ENCODE data around the gene MYH7B. TPM values are rescaled to one million over a fixed set of nuclear protein-coding genes. Genes with fewer than 3 reads are reported as not detected.

MYH7B gene
- total RNA-seq, 2 experiments from 2014 or later, result 0.70 to 0.79 TPM

DNA sequence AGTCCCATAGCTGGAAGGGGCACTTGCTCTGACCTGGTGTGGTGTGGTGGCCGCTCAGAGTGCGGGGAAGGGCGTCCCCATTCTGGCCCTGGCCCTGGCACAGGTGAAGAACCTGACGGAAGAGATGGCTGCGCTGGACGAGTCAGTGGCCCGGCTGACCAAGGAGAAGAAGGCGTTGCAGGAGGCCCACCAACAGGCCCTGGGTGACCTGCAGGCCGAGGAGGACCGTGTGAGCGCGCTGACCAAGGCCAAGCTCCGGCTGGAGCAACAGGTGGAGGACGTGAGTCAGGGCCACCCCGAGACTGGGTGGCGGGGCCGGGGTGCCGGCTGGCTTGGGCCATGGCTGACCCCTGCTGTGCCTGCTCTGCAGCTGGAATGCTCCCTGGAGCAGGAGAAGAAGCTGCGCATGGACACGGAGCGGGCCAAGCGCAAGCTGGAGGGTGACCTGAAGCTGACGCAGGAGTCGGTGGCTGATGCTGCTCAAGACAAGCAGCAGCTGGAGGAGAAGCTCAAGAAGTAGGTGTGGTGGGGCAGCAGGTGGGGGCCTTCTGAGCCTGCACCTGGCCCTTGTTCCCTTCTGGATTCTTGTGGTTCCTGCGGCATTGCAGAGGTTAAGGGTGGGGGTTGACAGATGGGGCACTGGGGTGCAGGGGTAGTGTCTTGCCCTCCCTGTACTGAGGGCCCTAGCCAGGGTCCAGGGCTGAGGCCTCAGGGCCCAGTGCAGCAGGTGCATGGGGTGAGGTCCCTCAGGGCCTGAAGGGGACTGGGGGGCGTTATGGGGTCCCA, 40.8 kb downstream of the MYH7B start:
- Histone ChIP-seq H3K79me2 (ENCODE audit: insufficient read depth, low read depth, low read length) (no peaks in the 10 kb centered on the region), H3K4me2 (ENCODE audit: low read length) (no peak overlapping the region), H3K27ac (ENCODE audit: low read depth, low read length, poor library complexity, severe bottlenecking) (no peak overlapping the region), H2AFZ (ENCODE audit: low read length) (no peak overlapping the region), H4K20me1 (ENCODE audit: insufficient read depth, low read length) (no peaks in the 10 kb centered on the region), H3K9me2 (ENCODE audit: insufficient read depth, low read length) (no peaks in the 10 kb centered on the region), H3K9me3 (ENCODE audit: low read length) (no peaks in the 10 kb centered on the region), H3K36me3 (ENCODE audit: insufficient read depth, low read length) (peaks cover 19% of the 10 kb centered on the region), H3K4me3 (ENCODE audit: low read depth, low read length, poor library complexity, severe bottlenecking) (no peak overlapping the region), H3K4me1 (ENCODE audit: insufficient read depth, low read length, poor library complexity, severe bottlenecking) (peaks cover 12% of the 10 kb centered on the region)
- intact Hi-C loops (cut with micrococcal nuclease; ENCODE audit: unreplicated experiment), result no loop called here
- ChIA-PET POLR2A (no interaction called here), CTCF (ENCODE audit: unreplicated experiment) (no interaction called here)
- TF ChIP-seq EZH2phosphoT487 (IDR thresholded peaks at IDR 0.05; ENCODE audit: borderline replicate concordance, low read depth, low read length), result no peak
- TF ChIP-seq, protein P1, sequence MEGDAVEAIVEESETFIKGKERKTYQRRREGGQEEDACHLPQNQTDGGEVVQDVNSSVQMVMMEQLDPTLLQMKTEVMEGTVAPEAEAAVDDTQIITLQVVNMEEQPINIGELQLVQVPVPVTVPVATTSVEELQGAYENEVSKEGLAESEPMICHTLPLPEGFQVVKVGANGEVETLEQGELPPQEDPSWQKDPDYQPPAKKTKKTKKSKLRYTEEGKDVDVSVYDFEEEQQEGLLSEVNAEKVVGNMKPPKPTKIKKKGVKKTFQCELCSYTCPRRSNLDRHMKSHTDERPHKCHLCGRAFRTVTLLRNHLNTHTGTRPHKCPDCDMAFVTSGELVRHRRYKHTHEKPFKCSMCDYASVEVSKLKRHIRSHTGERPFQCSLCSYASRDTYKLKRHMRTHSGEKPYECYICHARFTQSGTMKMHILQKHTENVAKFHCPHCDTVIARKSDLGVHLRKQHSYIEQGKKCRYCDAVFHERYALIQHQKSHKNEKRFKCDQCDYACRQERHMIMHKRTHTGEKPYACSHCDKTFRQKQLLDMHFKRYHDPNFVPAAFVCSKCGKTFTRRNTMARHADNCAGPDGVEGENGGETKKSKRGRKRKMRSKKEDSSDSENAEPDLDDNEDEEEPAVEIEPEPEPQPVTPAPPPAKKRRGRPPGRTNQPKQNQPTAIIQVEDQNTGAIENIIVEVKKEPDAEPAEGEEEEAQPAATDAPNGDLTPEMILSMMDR (conservative IDR thresholded peaks at IDR 0.05; ENCODE audit: low read length), result no peak
- no peak for DNase-seq (ENCODE audit: low spot score)
- BruUV-seq (replicated peaks), result no TSS peak

DNA sequence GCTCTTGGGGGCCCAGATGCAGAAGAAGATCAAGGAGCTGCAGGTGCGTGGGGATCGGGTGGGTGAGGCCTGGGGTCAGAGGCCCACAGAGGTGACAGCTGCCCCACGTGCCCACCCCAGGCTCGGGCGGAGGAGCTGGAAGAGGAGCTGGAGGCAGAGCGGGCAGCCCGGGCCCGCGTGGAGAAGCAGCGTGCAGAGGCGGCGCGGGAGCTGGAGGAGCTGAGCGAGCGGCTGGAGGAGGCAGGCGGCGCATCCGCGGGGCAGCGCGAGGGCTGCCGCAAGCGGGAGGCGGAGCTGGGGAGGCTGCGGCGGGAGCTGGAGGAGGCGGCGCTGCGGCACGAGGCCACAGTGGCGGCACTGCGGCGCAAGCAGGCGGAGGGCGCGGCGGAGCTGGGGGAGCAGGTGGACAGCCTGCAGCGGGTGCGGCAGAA, 41.5 kb downstream of the MYH7B start:
- no peaks in the 10 kb centered on the region for H3K9me2 ChIP-seq (ENCODE audit: insufficient read depth, low read length)
- no peak overlapping the region for H3K4me3 ChIP-seq (ENCODE audit: low read depth, low read length, poor library complexity, severe bottlenecking)
- H4K20me1 ChIP-seq (ENCODE audit: insufficient read depth, low read length), result no peaks in the 10 kb centered on the region
- DNase-seq (ENCODE audit: low spot score), result no peak
- intact Hi-C loops (cut with micrococcal nuclease; ENCODE audit: unreplicated experiment), result no loop called here
- H3K4me1 ChIP-seq (ENCODE audit: insufficient read depth, low read length, poor library complexity, severe bottlenecking), result peaks cover 13% of the 10 kb centered on the region
- no TSS peak for BruUV-seq (replicated peaks)
- H3K36me3 ChIP-seq (ENCODE audit: insufficient read depth, low read length), result peaks cover 26% of the 10 kb centered on the region
- TF ChIP-seq, protein P1 (conservative IDR thresholded peaks at IDR 0.05; ENCODE audit: low read length), result no peak
- no peak for TF ChIP-seq EZH2phosphoT487 (IDR thresholded peaks at IDR 0.05; ENCODE audit: borderline replicate concordance, low read depth, low read length)
- ChIA-PET CTCF (ENCODE audit: unreplicated experiment) (interaction anchor here (0.5 kb wide), 1 partner anchor 120 kb away, joined by 3 read pairs; the partner anchor contains the start of gene ACSS2), POLR2A (interaction anchor here (0.5 kb wide), 1 partner anchor 276 kb away, joined by 4 read pairs; no protein-coding TSS in a partner anchor)
- no peak overlapping the region for H2AFZ ChIP-seq (ENCODE audit: low read length)
- H3K27ac ChIP-seq (ENCODE audit: low read depth, low read length, poor library complexity, severe bottlenecking), result no peak overlapping the region
- no peaks in the 10 kb centered on the region for H3K79me2 ChIP-seq (ENCODE audit: insufficient read depth, low read depth, low read length)
- no peak overlapping the region for H3K4me2 ChIP-seq (ENCODE audit: low read length)
- H3K9me3 ChIP-seq (ENCODE audit: low read length), result no peaks in the 10 kb centered on the region

DNA sequence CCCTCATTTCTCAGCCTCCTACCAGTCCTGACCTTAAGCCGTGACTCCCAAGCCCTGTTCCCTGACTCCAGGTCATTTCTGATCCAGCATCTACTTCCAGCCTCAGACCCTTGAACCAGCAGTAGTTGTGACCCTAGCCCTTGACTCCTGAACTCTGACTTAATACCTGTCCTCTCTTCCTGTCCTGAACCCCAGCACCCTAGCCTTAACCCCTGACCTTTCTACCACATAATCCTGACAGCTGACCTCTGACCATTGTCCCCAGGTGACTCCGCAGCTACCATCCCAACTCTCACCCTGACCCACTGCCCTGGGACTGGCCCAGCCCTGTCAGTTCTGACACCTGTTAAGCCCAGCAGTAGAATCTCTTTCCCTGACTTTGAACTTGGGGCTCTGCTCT, 42.1 kb downstream of the MYH7B start:
- H3K9me3 ChIP-seq (ENCODE audit: low read length), result no peaks in the 10 kb centered on the region
- no TSS peak for BruUV-seq (replicated peaks)
- H3K4me3 ChIP-seq (ENCODE audit: low read depth, low read length, poor library complexity, severe bottlenecking), result no peak overlapping the region
- peaks cover 28% of the 10 kb centered on the region for H3K36me3 ChIP-seq (ENCODE audit: insufficient read depth, low read length)
- DNase-seq (ENCODE audit: low spot score), result no peak
- no peak overlapping the region for H3K27ac ChIP-seq (ENCODE audit: low read depth, low read length, poor library complexity, severe bottlenecking)
- no peak for TF ChIP-seq EZH2phosphoT487 (IDR thresholded peaks at IDR 0.05; ENCODE audit: borderline replicate concordance, low read depth, low read length)
- TF ChIP-seq, protein P1 (conservative IDR thresholded peaks at IDR 0.05; ENCODE audit: low read length), result no peak
- no peaks in the 10 kb centered on the region for H4K20me1 ChIP-seq (ENCODE audit: insufficient read depth, low read length)
- intact Hi-C loops (cut with micrococcal nuclease; ENCODE audit: unreplicated experiment), result no loop called here
- H3K9me2 ChIP-seq (ENCODE audit: insufficient read depth, low read length), result no peaks in the 10 kb centered on the region
- ChIA-PET POLR2A (interaction anchor here (0.5 to 0.6 kb wide), 2 partner anchors 201 to 276 kb away, joined by 3 to 4 read pairs; no protein-coding TSS in a partner anchor), CTCF (ENCODE audit: unreplicated experiment) (no interaction called here)
- H3K4me2 ChIP-seq (ENCODE audit: low read length), result no peak overlapping the region
- no peaks in the 10 kb centered on the region for H3K79me2 ChIP-seq (ENCODE audit: insufficient read depth, low read depth, low read length)
- peaks cover 13% of the 10 kb centered on the region for H3K4me1 ChIP-seq (ENCODE audit: insufficient read depth, low read length, poor library complexity, severe bottlenecking)
- H2AFZ ChIP-seq (ENCODE audit: low read length), result no peak overlapping the region
